ENCODE results near the gene MAP2. TPM values are rescaled to one million over a fixed set of nuclear protein-coding genes. Genes with fewer than 3 reads are reported as not detected.

The MAP2 gene
- total and polyA plus RNA-seq, 11 donors, result 3.2 to 19.3 (median 8.9) TPM

- no peaks in the 10 kb centered on the region for H3K9me3 ChIP-seq
- TF ChIP-seq, protein P1, sequence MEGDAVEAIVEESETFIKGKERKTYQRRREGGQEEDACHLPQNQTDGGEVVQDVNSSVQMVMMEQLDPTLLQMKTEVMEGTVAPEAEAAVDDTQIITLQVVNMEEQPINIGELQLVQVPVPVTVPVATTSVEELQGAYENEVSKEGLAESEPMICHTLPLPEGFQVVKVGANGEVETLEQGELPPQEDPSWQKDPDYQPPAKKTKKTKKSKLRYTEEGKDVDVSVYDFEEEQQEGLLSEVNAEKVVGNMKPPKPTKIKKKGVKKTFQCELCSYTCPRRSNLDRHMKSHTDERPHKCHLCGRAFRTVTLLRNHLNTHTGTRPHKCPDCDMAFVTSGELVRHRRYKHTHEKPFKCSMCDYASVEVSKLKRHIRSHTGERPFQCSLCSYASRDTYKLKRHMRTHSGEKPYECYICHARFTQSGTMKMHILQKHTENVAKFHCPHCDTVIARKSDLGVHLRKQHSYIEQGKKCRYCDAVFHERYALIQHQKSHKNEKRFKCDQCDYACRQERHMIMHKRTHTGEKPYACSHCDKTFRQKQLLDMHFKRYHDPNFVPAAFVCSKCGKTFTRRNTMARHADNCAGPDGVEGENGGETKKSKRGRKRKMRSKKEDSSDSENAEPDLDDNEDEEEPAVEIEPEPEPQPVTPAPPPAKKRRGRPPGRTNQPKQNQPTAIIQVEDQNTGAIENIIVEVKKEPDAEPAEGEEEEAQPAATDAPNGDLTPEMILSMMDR (IDR thresholded peaks at IDR 0.05), result no peak
- no peak for TF ChIP-seq POLR2A (IDR thresholded peaks at IDR 0.05)
- intact Hi-C loops (cut with DNase I), result no loop called here
- no peaks in the 10 kb centered on the region for H3K36me3 ChIP-seq
- H3K27ac ChIP-seq, result no peak overlapping the region
- no peaks in the 10 kb centered on the region for H3K27me3 ChIP-seq
- H3K4me1 ChIP-seq, result peaks cover 0 to 17% (median 4%) of the 10 kb centered on the region in 12 donors
- no peak for DNase-seq
- 89 to 93% (median 91%) methylated on average over 9 of the region's 9 CpGs for WGBS, 4 donors
- no peak for ATAC-seq
- no peak overlapping the region for H3K4me3 ChIP-seq
These were observed 263.6 kb downstream of the MAP2 start for GRCh38 chr2:209687323-209687969.

DNA sequence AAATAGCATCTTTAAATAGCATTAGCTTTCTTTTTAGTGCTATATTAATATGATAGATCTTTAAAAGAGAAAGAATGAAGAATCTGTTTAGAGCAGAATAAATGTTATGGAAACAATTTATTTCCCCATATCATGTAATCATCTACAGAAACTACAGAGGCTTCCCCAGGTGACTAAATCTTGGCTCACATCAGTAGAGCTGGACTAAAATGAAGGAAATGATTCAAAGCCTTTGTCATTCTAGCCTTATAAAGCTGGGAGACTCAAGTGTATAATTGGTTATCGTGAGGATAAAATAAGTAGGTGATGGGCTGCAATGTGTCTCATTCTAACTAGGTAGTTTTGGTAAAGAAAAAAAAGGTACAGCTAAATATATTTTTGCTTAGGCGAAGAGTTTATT lies 264.5 kb downstream of the MAP2 start:
- Histone ChIP-seq H3K36me3 (peaks cover 0 to 2% (median 0%) of the 10 kb centered on the region in 9 donors), H3K27me3 (no peaks in the 10 kb centered on the region), H3K9me3 (no peaks in the 10 kb centered on the region), H3K4me3 (no peak overlapping the region), H3K4me1 (peaks cover 0 to 17% (median 4%) of the 10 kb centered on the region in 12 donors), H3K27ac (no peak overlapping the region)
- intact Hi-C loops (cut with DNase I), result no loop called here
- TF ChIP-seq POLR2A (IDR thresholded peaks at IDR 0.05), result no peak
- TF ChIP-seq, protein P1 (IDR thresholded peaks at IDR 0.05), result no peak
- no peak for ATAC-seq
- WGBS, 4 donors, result 84 to 95% (median 89%) methylated on average over 2 of the region's 2 CpGs
- no peak for DNase-seq

- Histone ChIP-seq H3K27me3 (no peaks in the 10 kb centered on the region), H3K4me1 (peaks cover 0 to 17% (median 4%) of the 10 kb centered on the region in 12 donors), H3K27ac (no peak overlapping the region), H3K36me3 (peaks cover 0 to 2% (median 0%) of the 10 kb centered on the region in 9 donors), H3K9me3 (no peaks in the 10 kb centered on the region), H3K4me3 (no peak overlapping the region)
- DNase-seq (no peak), ATAC-seq (no peak)
- no peak for TF ChIP-seq POLR2A (IDR thresholded peaks at IDR 0.05)
- TF ChIP-seq, protein P1 (IDR thresholded peaks at IDR 0.05), result no peak
- 89 to 92% (median 91%) methylated on average over 10 of the region's 10 CpGs for WGBS, 4 donors
- intact Hi-C loops (cut with DNase I), result no loop called here
These were observed 266.3 kb downstream of the MAP2 start for GRCh38 chr2:209690029-209690754.

- Histone ChIP-seq H3K27ac (no peak overlapping the region), H3K4me3 (no peak overlapping the region), H3K27me3 (no peaks in the 10 kb centered on the region), H3K9me3 (no peaks in the 10 kb centered on the region), H3K36me3 (peaks cover 0 to 2% (median 0%) of the 10 kb centered on the region in 9 donors), H3K4me1 (no peaks in the 10 kb centered on the region)
- TF ChIP-seq POLR2A (IDR thresholded peaks at IDR 0.05), result no peak
- TF ChIP-seq, protein P1 (IDR thresholded peaks at IDR 0.05), result no peak
- DNase-seq, result no peak
- intact Hi-C loops (cut with DNase I), result no loop called here
- WGBS, 4 donors, result 91 to 93% (median 92%) methylated on average over 8 of the region's 8 CpGs
- no peak for ATAC-seq
These were observed 270.9 kb downstream of the MAP2 start for GRCh38 chr2:209694748-209695147.

Measured in heart left ventricle (tissue), 16 donors.